GM03348 (cell line): ENCODE data around the gene SIGLEC7.
A peak's percentile ranks its signal among the peaks of the same experiment; 100 is the strongest.

ENCODE experiments used
- DNase-seq: peaks from one replicate; pipeline ENCODE4 v3.0.0; 2012; ENCODE audit warnings: low spot score

Gene SIGLEC7

DNA sequence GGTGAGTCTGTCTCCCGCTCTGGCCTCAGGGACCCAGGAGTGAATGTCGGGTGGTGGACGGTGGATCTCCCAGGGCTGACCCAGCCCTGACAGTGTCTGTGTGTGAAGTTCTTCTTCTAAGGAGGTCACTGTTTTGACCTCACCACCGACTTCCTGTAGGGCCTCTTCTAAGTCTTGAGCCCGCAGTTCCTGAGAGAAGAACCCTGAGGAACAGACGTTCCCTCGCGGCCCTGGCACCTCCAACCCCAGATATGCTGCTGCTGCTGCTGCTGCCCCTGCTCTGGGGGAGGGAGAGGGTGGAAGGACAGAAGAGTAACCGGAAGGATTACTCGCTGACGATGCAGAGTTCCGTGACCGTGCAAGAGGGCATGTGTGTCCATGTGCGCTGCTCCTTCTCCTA is at the start of gene SIGLEC7:
Gene SIGLEC7 (plus strand): TSS at position 183 of the 400 bp plus-strand sequence. CDS start 69 bp downstream, at position 252.
- DNase-seq = no peak

GRCh38 chr19:51093101-51093500 is 49.0 kb upstream of the SIGLEC7 start:
- no peak for DNase-seq

- no peak for DNase-seq
These were observed 48.4 kb upstream of the SIGLEC7 start for GRCh38 chr19:51093510-51094345.

DNA sequence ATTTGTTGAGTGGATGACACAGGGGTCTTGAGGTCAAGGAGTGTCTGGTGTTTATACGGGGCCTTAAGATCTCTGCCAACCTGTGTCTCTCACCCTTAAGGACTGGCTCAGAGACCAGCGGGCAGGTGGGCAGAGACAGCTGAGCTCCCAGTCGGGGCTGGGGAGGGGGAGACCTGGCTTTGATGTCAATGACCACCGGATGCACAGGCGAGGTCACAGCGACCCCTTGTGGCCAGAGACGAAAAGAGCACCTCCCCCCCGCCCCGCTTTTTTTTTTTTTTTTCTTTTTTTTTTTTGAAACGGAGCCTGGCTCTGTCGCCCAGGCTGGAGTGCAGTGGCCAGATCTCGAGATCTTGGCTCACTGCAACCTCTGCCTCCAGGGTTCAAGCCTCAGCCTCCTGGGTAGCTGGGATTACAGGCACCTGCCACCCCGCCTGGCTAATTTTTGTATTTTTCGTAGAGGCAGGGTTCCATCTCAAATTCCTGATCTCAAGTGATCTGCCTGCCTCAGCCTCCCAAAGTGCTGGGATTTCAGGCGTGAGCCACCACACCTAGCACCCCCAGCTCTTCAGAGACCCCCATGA is 47.3 kb upstream of the SIGLEC7 start:
- DNase-seq = peak; percentile 65

DNA sequence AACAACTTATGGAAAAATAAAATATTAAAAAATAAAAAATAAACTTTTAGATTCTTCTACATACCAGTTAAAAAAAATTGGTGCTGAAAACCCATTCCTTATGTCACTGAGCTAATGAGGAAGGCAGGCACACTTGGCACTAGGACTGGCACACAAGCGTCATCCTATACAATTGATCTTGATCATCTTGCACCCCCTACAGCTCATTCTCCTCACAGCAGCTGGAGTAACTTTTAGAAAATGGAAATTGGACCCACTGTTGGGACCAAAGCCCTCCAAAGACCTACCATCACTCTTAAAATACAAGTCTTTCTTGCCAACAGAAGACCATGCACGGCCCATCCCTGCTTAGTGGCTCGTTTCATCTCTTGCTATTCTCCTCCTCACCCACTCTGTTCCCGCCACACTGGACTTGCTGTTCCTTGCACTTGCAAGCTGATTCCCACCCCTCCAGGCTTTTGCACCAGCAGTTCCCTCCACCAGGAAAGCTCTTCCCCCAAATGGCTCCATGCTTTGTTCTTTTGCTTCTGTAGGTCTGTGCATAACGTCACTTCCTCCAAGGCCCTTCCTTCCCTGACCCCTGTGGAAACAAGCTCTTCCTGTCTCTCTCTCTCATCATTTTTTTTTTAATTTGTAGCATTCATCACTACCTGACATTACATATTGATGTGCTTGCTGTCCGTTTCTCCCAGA is 45.5 kb upstream of the SIGLEC7 start:
- no peak for DNase-seq

- peak; percentile 76 for DNase-seq
These were observed 44.8 kb upstream of the SIGLEC7 start for GRCh38 chr19:51097166-51097738.

DNA sequence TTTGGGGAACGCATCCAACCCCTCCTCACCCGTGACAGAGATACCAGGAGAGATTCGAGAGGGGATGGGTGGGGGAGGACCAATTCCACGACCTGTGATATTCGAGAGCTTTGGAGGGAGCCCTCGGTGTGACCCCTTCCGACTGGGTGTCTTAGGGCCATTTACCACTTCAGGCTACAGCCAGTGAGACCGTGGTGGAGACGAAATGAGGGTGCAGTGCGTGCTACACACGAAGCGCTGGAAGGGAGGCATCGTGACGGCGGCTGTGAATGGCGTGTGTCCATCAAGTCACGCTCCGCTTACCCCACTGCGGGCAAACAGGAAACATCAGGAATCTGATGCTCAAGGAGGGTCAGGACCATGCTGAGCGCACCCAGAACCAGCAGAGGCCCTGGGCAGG is 44.3 kb upstream of the SIGLEC7 start:
- DNase-seq = no peak

DNA sequence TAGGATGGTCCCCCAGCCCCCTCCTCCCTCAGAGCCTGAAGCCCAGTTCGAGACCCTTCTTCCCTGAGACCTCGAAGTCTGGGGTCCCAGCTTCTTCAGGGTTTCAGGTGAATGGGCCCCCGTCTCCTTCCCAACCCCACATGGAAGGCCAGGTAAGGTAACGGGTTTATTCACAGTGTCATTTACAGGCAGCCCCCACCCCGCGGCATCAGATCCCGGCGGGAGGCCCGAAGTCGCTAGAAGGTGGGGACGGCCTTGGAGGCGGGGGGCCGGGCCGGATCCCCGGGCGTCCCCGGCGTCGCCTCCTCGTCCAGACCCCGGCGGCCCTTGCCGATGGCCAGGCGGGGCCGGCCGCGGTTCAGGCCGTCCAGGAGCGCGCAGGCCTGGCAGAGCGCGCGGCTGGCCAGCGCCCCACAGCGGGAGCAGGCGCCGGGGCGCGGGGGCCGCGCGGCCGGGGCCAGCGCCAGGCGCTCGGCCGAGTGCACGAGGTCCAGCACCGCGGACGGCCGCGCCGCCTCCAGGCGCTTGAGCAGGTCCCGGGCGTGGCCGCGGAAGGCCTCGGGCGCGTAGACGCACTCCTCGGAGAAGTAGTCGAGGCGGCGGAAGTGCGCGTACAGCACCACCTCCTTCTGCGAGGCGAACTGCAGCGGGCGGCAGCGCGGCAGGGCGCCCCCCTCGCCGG is 43.6 kb upstream of the SIGLEC7 start:
- no peak for DNase-seq

GRCh38 chr19:51099047-51099382 is 43.1 kb upstream of the SIGLEC7 start:
- DNase-seq = no peak

GRCh38 chr19:51100601-51101000 is 41.5 kb upstream of the SIGLEC7 start:
- no peak for DNase-seq

DNA sequence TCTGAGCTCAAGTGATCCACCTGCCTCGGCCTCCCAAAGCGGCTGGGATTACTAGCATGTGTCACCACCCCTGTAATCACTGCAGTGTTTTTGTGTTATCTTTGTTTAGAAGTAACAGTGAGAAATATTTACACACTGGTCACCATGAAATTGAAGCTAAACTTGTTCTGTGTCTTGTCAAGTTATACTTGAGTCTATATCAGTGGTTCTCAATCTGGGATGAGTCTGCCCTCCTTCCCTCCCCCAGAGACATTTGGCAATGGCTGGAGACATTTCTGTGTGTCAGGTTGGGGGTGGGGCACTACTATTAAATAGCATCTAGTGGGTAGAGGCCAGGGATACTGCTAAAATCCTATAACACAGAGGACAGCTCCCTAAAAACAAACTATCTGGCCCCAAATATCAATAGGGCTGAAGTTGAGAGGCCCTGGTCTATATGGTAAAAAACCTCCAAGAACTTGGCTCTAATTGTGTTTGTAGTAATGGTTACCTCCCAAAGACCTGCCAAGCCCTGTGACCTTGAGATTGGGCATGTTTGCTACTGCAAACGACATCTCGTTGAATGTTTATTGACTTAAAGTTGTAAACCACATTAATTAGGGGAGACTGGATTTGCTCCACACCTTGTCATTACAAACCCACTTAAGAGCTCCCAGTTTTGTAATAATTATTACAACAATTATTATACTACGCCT is 40.8 kb upstream of the SIGLEC7 start:
- no peak for DNase-seq

DNA sequence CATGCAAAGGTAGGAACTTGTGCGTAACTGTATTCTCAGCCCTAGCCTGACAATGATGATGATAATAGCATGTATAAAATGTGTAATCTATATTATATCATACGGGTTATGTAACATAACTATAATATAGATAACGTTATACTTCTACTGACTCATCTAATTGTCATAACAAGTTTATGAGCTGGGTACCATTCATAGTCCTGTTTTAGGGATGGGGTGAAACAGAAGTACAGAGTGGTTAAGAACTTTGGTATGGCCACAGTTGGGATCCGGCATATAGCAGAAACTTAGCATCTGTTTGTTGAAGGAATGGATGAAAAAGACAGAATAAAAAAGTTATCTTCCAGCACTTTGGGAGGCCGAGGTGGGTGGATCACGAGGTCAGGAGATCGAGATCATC is 39.1 kb upstream of the SIGLEC7 start:
- no peak for DNase-seq

GRCh38 chr19:51103926-51104341 is 38.2 kb upstream of the SIGLEC7 start:
- DNase-seq = no peak

DNA sequence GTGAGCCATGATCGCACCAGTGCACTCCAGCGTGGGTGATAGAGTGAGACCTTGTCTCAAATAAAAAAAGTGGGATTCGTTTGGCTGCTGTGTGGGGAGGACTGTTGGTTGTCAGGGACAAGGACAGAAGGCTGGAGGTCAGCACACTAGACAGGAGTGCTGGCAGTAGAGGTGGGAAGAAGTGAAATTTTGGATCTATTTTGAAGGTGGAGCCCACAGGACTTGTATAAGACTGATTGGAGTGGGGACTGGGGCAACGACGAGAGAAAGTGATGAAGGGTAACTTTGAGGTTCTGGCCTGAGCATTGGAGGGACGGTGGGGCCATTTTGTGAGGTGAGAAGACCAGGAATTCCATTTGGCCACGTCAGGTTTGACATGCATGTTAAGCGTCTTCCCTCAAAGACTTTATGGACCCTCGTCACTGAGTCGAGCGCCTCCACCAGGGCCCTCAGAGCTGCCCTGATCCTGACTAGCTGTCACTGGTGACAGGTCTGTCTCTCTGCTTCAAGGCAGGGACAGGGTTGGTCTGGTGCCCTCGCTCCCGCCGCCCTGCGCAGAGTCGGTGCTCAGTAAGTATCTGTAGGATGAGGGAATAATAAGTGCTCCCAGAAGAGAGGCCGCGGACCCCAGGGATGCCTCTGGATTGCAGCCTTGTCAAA is 34.6 kb upstream of the SIGLEC7 start:
- DNase-seq = peak; percentile 30

DNA sequence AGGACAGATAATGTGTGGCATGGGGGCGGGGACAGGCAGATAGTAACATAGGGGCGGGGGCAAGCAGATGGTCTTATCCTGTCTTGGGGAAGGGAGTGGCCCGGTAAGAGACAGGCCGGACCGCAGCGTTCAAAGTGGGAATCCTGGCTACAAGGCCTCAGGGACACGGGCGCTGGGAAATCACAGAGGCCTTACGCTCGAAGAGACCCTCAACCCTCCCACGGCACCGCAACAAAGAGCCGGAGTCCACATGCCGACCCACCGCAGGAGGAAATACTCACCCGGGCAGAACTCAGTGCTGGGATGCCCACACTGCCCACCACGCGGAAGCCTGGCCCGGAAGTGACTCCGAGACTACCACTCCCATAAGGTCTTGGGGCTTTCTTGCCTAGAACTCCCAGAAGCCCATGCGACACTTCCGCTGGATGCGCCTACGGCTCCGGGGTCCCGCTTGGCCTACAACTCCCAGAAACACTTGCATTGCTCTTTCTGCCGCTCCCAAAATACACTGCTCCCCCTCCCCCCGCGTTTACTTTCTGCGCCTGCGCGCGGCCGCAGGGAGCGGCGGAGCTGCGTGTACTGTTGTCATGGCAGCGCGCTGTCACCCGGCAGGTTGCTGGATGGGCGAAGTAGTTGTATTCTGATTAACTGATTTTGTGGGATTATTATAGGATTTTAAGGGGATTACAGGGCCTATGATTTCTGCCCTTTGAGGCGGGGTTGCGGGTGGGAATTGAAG is 33.9 kb upstream of the SIGLEC7 start, which contains the start of gene CTU1:
Gene CTU1 (minus strand): TSS at position 344 of the 739 bp plus-strand sequence. CDS start 3,840 bp downstream, outside the sequence.
- peak; percentile 99 for DNase-seq

DNA sequence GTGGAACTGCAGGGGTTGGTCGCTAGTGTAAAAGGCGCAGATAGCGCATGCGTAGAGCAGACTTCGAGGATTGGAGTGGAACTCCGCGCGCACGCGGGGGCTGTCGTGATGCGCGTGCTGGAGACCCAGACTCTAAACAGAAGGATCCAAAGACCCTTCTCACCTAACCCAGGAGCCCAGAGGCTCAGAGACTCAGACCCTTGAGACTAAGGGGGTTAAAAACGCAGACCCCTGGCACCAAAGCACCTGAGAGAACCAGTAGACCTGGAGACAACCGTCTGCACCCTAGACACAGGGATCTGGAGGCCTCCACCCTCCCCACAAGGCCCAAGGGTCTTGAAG is 33.3 kb upstream of the SIGLEC7 start:
- no peak for DNase-seq

DNA sequence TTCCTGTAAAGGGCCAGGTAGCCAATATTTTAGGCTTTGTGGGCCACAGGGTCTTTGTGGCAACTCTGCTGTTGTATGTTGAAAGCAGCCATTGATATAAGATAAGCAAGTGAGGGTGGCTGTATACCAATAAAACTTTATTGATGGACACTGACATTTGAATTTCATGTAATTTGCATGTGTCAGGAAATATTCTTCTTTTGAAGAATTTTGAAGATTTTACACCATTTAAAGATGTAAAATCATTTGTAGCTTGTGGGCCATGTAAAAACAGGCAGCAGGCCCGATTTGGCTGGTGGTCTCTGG is 31.5 kb upstream of the SIGLEC7 start:
- no peak for DNase-seq

DNA sequence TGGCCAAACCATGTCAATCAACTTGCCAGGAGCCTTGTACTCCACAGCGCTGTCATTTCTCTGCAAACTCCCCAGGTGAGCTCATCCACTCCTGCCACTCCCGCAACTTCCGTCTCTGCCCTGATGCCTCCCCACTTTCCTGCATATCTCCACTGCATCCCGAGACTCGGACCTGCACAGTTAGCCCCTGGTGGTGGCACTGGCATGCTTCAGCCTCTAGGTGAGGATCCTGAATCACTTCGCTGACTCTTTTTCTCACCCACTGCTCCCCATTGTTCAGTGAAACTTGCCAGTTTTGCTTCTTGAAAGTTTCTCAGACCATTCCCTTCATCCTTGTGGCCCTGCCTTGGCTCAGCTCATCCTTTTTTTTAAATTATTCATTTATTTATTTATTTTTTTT is 30.5 kb upstream of the SIGLEC7 start:
- no peak for DNase-seq

- no peak for DNase-seq
These were observed 27.9 kb upstream of the SIGLEC7 start for GRCh38 chr19:51114087-51114729.

- DNase-seq = no peak
These were observed 25.3 kb upstream of the SIGLEC7 start for GRCh38 chr19:51116736-51117286.
